IPS-20b (cell line): ENCODE results near the gene HOXC6.

Experiments used
- H3K27ac ChIP-seq: one replicate; pipeline ENCODE4 v1.5.1; 2013; ENCODE audit warnings: low read length
- H3K27me3 ChIP-seq: 2 replicates; pipeline ENCODE4 v1.6.1; 2013; ENCODE audit warnings: mild to moderate bottlenecking, low read length, inconsistent platforms; ENCODE audit not compliant: insufficient read depth
- H3K36me3 ChIP-seq: 2 replicates; pipeline ENCODE4 v1.6.1; 2013; ENCODE audit warnings: low read depth, mild to moderate bottlenecking, inconsistent platforms, low read length, moderate library complexity; ENCODE audit not compliant: insufficient read depth
- H3K4me1 ChIP-seq: 2 replicates; pipeline ENCODE4 v1.6.1; 2013; ENCODE audit warnings: mild to moderate bottlenecking, control low read depth, inconsistent platforms, low read length, moderate library complexity; ENCODE audit not compliant: insufficient read depth
- H3K4me3 ChIP-seq: 2 replicates; pipeline ENCODE4 v1.5.1; 2013; ENCODE audit warnings: mild to moderate bottlenecking, low read length, inconsistent platforms
- H3K9ac ChIP-seq: 2 replicates; pipeline ENCODE4 v1.6.1; 2013; ENCODE audit warnings: low read depth, mild to moderate bottlenecking, inconsistent platforms, low read length, moderate library complexity
- H3K9me3 ChIP-seq: 2 replicates; pipeline ENCODE4 v1.6.1; 2013; ENCODE audit warnings: mild to moderate bottlenecking, low read depth, low read length, inconsistent platforms; ENCODE audit not compliant: insufficient read depth

The HOXC6 gene

DNA sequence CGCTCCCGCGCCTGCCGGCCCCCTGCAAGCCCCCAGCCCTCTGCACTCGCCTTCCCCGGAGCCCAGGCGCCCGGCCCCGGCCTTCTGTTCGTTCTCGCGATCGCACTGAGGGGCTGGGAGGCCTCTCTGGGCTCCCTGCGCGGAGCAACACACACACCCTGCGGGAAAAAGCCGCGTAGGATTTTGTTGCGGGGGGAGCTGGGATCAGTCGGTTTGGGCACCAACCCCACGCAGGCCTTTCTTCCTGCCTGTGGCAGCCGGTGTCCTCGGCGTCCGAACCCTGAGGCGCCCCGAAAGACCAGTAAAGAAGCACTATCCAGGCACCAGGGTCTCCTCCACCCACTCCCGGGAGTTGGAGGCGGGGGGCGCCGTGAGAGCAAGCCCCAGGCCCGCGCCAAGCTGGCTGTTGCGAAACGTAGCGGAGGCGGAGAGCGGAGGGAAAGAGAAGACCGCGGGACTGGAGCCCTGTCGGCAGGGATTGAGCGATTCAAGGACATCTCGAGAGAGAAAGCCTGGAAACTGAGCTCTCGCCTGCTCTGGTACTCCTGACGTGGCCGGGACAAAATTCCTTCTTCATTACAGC is 2.7 kb downstream of the HOXC6 start:
- Histone ChIP-seq H3K27ac (no peak overlapping the region), H3K4me3 (no peak overlapping the region)

GRCh38 chr12:54031480-54031879 is 3.2 kb downstream of the HOXC6 start:
- no peak overlapping the region for H3K27ac ChIP-seq
- no peaks in the 10 kb centered on the region for H3K36me3 ChIP-seq
- peaks cover 100% of the 10 kb centered on the region for H3K27me3 ChIP-seq
- no peak overlapping the region for H3K9ac ChIP-seq
- H3K4me1 ChIP-seq: no peaks in the 10 kb centered on the region
- peaks cover 5% of the 10 kb centered on the region; the same call in 1 of the 2 replicates for H3K9me3 ChIP-seq
- H3K4me3 ChIP-seq: no peak overlapping the region

More for the DNA sequence above, 2.7 kb downstream of the HOXC6 start:
- H3K4me1 ChIP-seq: no peaks in the 10 kb centered on the region
- H3K27me3 ChIP-seq: peaks cover 100% of the 10 kb centered on the region
- H3K9ac ChIP-seq: no peak overlapping the region
- peaks cover 5% of the 10 kb centered on the region; the same call in 1 of the 2 replicates for H3K9me3 ChIP-seq
- no peaks in the 10 kb centered on the region for H3K36me3 ChIP-seq

- H3K4me1 ChIP-seq: no peaks in the 10 kb centered on the region
- H3K9me3 ChIP-seq: peaks cover 5% of the 10 kb centered on the region; the same call in 1 of the 2 replicates
- H3K27me3 ChIP-seq: peaks cover 100% of the 10 kb centered on the region
- H3K36me3 ChIP-seq: no peaks in the 10 kb centered on the region
- H3K4me3 ChIP-seq: no peak overlapping the region
- no peak overlapping the region for H3K27ac ChIP-seq
- H3K9ac ChIP-seq: no peak overlapping the region
Observed at GRCh38 chr12:54032086-54032619, 3.9 kb downstream of the HOXC6 start.

- peaks cover 5% of the 10 kb centered on the region; the same call in 1 of the 2 replicates for H3K9me3 ChIP-seq
- no peaks in the 10 kb centered on the region for H3K36me3 ChIP-seq
- peaks cover 100% of the 10 kb centered on the region for H3K27me3 ChIP-seq
- H3K4me3 ChIP-seq: no peak within 1 kb of the TSS
- H3K27ac ChIP-seq: no peak within 1 kb of the TSS
- H3K9ac ChIP-seq: no peak within 1 kb of the TSS
- H3K4me1 ChIP-seq: no peaks in the 10 kb centered on the region
Observed at GRCh38 chr12:54032627-54033100, 4.4 kb downstream of the HOXC6 start, which contains the start of gene HOXC5. Gene HOXC5 (plus strand): TSS chr12:54033050. CDS start chr12:54033123, 73 bp downstream.

GRCh38 chr12:54033106-54033979 is 5.1 kb downstream of the HOXC6 start:
- Histone ChIP-seq H3K9ac (no peak overlapping the region), H3K4me1 (no peaks in the 10 kb centered on the region), H3K27me3 (peaks cover 100% of the 10 kb centered on the region), H3K27ac (no peak overlapping the region), H3K36me3 (no peaks in the 10 kb centered on the region), H3K9me3 (peaks cover 5% of the 10 kb centered on the region; the same call in 1 of the 2 replicates), H3K4me3 (no peak overlapping the region)

DNA sequence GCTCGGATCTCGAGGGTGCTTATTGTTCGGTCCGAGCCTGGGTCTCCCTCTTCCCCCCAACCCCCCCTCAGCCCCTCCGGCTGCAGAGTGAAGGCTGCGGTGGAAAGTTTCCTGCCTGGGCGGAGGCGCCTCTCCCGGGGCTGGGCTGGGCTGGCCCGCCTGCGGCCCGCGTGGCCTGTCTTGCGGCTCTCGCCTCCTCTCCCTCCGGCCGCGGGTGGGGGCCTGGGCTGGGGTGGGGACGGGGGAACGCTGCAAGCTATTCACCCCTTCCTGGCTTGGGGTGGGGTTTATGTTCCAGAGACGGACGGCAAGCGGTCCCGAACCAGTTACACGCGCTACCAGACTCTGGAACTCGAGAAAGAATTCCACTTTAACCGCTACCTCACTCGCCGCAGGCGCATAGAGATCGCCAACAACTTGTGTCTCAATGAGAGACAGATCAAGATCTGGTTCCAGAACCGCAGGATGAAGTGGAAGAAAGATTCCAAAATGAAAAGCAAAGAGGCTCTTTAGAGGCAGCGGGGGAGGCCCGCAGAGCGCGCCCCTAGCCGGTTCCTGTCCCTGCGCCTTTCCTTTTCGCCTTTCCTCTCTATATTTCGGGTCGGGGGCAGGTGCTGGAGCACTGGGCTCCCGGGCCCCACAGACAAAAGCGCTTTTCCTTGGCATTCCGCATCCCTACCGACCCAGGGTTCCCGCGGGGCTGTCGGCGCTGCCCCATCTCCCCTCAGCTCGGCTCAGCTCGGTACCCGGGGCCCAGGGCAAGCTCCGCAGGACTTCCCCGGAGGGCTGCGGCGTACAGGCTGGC is 5.9 kb downstream of the HOXC6 start:
- Histone ChIP-seq H3K27ac (no peak overlapping the region), H3K4me3 (no peak overlapping the region), H3K27me3 (peaks cover 100% of the 10 kb centered on the region)

GRCh38 chr12:54034785-54035310 is 6.6 kb downstream of the HOXC6 start:
- no peak overlapping the region for H3K9ac ChIP-seq
- no peaks in the 10 kb centered on the region for H3K4me1 ChIP-seq
- H3K36me3 ChIP-seq: no peaks in the 10 kb centered on the region
- peaks cover 9% of the 10 kb centered on the region for H3K9me3 ChIP-seq
- peaks cover 100% of the 10 kb centered on the region for H3K27me3 ChIP-seq
- H3K27ac ChIP-seq: no peak overlapping the region
- no peak overlapping the region for H3K4me3 ChIP-seq

More for the DNA sequence above, 5.9 kb downstream of the HOXC6 start:
- H3K9me3 ChIP-seq: peaks cover 5% of the 10 kb centered on the region; the same call in 1 of the 2 replicates
- H3K36me3 ChIP-seq: no peaks in the 10 kb centered on the region
- H3K4me1 ChIP-seq: no peaks in the 10 kb centered on the region
- no peak overlapping the region for H3K9ac ChIP-seq

- Histone ChIP-seq H3K27me3 (peaks cover 100% of the 10 kb centered on the region), H3K27ac (no peak overlapping the region)
Observed at GRCh38 chr12:54035568-54036264, 7.5 kb downstream of the HOXC6 start.

GRCh38 chr12:54036620-54037359 is 8.6 kb downstream of the HOXC6 start:
- no peaks in the 10 kb centered on the region for H3K36me3 ChIP-seq
- H3K9me3 ChIP-seq: peaks cover 12% of the 10 kb centered on the region
- no peaks in the 10 kb centered on the region for H3K4me1 ChIP-seq
- peaks cover 100% of the 10 kb centered on the region for H3K27me3 ChIP-seq
- no peak overlapping the region for H3K9ac ChIP-seq
- no peak overlapping the region for H3K27ac ChIP-seq
- no peak overlapping the region for H3K4me3 ChIP-seq

More at GRCh38 chr12:54035568-54036264, 7.5 kb downstream of the HOXC6 start:
- H3K9me3 ChIP-seq: peaks cover 12% of the 10 kb centered on the region
- no peaks in the 10 kb centered on the region for H3K36me3 ChIP-seq
- H3K9ac ChIP-seq: no peak overlapping the region
- no peaks in the 10 kb centered on the region for H3K4me1 ChIP-seq
- no peak overlapping the region for H3K4me3 ChIP-seq
